GM20000 (cell line): ENCODE results near the gene LPAR1.

Experiments used
- DNase-seq: peaks from one replicate; pipeline ENCODE4 v3.0.0; 2012; ENCODE audit warnings: low spot score
- TF ChIP-seq, protein P1 (sequence below): IDR thresholded peaks from 2 replicates; pipeline ENCODE4 v1.5.1; 2012; ENCODE audit warnings: mild to moderate bottlenecking, control low read depth; ENCODE audit errors: extremely low read depth, missing control alignments

The LPAR1 gene

DNA sequence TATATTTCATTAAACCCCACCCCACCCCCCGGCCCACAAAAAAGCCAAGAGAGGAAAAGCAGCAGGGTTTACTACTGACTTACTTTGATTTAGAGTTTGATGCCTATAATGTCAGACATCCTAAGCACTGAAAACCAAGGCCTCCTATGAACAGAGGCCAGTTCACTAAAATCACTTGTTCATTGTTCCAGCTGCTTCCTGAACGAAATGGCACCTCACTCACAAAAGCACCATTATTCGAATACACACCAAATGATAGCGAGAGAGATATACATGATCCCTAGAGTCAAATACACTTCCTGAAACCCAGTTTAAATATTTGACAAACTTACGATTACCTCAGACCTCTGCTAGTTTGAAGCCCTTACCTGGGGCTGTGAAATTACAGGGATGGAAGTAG is 66.6 kb downstream of the LPAR1 start:
- DNase-seq, result no peak

DNA sequence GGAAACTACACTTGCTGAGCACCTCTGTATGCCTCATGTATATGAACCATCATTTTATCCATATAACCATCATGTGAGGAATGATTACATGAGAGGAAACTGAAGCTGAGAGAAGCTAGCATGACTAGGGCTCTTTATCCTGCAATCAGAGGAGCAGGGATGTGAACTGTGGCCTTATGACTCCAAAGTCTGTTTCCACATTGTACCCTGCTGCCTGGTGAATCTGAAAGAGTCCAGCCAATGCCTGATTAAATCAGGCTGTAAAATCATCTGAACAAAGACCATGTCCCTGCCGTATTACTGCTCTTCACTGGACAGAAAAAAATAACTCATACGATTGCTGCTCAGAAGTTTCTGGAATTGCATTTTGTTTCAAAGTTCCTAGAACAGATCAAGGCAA is 67.0 kb downstream of the LPAR1 start:
- no peak for DNase-seq
- TF ChIP-seq, protein P1, sequence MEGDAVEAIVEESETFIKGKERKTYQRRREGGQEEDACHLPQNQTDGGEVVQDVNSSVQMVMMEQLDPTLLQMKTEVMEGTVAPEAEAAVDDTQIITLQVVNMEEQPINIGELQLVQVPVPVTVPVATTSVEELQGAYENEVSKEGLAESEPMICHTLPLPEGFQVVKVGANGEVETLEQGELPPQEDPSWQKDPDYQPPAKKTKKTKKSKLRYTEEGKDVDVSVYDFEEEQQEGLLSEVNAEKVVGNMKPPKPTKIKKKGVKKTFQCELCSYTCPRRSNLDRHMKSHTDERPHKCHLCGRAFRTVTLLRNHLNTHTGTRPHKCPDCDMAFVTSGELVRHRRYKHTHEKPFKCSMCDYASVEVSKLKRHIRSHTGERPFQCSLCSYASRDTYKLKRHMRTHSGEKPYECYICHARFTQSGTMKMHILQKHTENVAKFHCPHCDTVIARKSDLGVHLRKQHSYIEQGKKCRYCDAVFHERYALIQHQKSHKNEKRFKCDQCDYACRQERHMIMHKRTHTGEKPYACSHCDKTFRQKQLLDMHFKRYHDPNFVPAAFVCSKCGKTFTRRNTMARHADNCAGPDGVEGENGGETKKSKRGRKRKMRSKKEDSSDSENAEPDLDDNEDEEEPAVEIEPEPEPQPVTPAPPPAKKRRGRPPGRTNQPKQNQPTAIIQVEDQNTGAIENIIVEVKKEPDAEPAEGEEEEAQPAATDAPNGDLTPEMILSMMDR, result no peak

More for the DNA sequence above, 66.6 kb downstream of the LPAR1 start:
- TF ChIP-seq, protein P1, result no peak

DNA sequence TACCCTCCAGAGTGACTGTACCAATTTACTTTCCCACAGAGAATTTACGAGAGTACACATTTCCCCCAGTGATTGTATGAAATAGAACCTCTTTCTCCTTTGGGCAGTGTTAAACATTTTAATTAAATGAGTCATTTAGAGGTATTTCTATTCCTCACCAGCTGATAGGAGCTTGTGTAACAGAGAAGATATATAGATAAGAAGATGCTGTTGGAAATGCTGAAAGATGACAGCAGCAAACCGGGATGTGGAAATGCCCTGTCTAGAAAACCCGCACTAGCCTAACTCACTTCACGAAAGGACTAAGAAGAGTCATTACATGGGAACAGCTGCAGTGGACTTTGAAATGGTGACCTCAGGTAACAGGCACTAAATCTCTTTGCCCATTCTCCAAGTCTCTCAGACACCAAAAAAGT is 68.3 kb downstream of the LPAR1 start:
- TF ChIP-seq, protein P1, result no peak
- no peak for DNase-seq

DNA sequence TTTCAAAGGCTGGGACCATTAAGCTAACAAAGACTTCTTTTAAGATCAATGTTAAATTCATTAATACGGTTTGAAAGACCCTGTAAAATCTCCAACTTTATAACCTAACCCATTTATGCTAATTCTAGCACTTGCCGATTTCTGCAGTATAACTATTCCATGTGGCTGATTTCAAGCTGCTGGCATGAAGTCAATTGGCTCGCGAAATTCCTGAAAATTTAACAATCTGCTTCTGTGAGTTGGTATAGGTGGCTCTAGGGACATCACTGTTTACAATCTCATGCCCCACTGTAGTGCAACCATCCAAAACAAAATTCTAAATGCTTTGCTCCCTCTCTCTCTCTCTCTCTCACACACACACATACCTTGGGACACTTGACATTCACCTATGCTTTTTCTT is 70.2 kb downstream of the LPAR1 start:
- TF ChIP-seq, protein P1, result no peak
- no peak for DNase-seq

DNA sequence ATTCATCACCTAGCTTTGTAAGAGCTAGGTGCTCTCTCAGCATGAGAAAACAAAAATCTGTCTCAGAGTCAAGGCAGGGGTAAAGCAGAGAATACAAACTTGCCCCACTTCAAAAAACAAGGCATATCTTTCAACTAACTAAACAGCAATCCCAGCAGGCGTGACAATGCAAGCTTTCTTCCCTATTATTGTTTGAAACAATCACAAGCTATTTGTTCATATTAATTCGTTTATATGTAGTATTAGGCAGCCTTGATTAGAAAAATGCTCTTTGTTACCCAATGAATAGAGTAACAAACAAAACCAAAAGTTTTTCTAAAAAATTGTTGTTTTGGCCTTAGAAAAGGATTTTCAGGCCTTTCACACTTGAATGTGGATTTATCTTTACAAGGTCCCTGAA is 71.1 kb downstream of the LPAR1 start:
- DNase-seq, result no peak
- TF ChIP-seq, protein P1, result no peak

DNA sequence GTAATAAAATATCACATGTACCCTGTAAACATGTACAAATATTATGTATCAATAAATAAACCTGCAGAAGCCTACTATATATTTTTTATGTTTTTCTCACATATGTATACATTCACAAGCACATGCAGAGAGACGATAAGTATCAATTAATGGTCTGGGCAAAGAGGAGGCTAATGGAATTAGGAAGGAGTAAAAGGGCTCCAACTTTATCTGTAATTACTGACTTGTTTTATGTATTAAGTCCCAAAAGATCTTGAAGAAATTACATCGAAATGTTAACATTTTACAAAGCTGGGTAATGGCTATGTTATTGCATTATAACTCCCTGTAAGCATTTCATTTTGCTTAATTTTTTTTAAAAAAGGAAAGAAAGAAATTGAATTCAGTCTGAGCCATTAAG is 78.0 kb downstream of the LPAR1 start:
- TF ChIP-seq, protein P1, result no peak
- no peak for DNase-seq

DNA sequence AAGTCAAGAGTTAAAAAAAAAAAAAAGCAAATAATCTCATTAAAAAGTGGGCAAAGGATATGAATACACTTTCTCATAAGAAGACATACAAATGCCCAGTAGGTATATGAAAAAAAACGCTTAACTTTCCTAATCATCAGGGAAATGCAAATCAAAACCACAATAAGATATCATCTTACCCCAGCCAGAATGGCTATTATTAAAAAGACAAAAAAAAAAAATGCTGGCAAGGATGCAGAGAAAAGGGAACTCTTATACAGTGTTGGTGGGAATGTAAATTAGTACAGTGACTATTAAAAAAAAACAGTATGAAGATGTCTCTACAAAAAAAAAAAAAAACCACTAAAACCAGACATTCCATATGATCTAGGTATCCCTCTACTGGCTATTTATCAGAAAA is 79.4 kb downstream of the LPAR1 start:
- no peak for DNase-seq
- TF ChIP-seq, protein P1, result no peak
